T-helper 2 cell treated with Interferon-gamma antibody and Interleukin-4, amounts not matched to agents 100 ng/mL and 5 ng/mL, for 36 hours (primary cell): Measurements from ENCODE around the gene PDGFA. TPM values are rescaled to one million over a fixed set of nuclear protein-coding genes. Genes with fewer than 3 reads are reported as not detected.

ENCODE experiments used
- intact Hi-C: fragments of 100-400 bp; cut with micrococcal nuclease; formaldehyde crosslinking; loops from one replicate; pipeline ENCODE4 v1.15.1; 2023
- total RNA-seq: library from RNA; stranded (reverse); gene quantifications from 2 replicates; pipeline ENCODE4 v1.2.3, GENCODE V29; 2022

Gene PDGFA
- total RNA-seq, 1 donor from 2014 or later = 1.6 TPM

DNA sequence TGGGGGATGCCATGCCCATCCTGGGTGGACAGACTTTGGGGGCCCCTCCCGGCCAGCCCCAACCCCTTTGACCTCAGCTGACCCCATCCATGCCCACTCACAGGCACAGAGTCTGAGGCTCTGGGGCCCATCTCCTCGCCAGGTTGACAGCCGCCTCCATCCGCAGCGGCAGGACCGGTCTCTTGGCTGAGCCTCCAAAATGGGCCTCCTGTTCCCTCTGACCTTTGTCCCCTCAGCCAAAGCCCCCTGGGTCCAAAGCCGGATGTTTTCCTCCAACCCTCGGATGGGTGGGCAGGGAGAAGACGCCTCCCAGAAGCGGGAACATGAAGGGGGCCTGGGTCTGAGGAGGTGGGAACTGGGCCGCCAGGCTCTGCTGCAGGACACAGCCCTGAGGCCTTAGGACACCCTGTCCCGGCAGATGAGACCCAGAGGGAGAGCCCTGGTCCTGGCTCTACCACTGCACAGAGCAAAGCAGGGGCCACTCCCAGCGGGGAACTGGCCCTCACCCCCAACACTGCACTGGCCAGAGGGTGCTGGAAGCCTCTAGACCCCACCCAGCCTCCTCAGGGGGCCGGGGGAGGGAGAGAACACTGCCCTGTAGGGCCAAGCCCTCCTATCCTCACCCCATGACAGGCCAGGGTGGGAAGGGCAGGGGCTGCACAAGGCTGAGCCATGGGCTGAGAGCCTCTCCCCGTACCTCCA, 12.6 kb downstream of the PDGFA start:
- intact Hi-C loops = no loop called here

DNA sequence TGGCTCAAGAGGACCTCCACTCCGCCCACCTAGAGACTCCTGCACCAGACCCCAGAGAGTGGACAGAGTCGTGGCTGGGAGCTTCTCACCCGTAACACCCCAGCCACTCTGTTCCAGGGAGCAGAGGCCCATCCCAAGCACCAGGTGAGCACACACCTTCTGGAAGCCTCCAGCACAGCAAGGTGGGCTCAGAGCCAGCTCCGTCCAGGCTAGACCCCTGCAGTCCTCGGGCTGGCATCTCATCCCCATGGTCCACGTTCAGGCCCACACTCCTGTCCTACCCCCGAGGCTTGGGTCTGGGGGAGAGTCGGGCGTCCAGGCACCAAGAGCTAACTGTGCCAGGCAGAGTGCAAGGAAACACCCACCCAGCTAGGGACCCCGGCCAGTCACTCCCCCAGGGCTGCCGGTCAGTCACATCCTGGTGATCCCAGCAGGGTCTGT, 13.2 kb downstream of the PDGFA start:
- intact Hi-C loops = no loop called here

DNA sequence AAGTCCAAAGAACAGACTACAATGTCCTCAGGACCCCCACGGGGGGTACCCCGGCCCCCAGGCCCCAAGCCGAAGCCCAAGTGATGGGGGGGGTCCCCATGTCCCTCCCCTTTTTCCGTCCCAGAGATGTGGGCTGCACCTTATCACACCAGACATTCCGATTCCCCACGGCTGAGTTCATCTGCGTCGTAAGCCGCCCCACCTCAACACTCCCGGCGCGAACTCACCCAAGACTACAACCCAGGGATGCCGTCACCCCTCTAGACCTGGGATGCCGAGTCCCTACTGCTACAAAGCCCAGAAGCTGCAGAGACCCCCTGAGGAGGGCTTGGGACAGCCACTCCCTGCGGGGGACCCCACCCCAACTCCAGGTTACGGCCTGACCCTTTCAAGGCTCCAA, 14.5 kb downstream of the PDGFA start:
- intact Hi-C loops = no loop called here

DNA sequence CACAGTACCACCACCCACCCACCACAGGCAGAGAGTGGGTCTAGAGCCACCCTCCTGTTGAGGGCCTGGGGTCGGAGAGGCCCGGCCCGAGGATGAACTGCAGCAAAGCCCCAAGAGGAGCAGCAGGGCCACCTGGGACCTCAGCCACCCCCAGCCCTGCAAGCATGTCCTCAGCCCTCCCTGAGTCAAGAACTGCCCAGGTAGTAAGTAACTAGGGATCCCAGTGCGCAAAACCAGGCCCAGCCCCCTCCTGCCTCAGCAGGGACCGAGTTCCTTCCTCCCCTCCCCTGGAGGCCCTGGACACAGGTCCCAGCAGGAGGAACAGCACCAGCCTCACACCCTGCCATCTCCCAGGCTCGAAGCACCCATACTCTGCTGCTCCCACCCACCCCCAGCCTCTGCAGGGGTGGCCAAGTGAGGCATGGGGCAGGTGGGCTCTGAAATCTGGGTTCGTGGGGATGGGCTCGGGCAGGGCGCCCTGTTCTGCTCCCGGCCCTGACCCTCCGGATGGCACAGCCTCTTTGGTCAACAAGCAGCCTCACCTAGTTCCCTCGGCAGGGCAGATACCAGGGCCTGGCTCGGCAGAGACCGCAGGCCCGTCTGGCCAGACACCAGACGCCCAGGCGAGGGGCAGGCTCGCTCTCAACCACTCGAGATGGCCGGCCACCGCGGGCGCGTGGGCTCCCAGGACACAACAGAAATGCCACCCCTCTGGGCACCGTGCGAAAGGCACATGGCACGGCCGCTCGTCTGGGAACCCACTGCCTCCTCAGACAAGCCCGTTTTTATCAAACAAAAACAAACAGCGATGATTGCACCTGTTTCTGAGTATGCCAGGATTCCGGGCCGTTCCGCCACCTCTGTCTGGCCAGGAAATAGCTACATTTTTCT, 15.2 kb downstream of the PDGFA start:
- intact Hi-C loops = no loop called here

DNA sequence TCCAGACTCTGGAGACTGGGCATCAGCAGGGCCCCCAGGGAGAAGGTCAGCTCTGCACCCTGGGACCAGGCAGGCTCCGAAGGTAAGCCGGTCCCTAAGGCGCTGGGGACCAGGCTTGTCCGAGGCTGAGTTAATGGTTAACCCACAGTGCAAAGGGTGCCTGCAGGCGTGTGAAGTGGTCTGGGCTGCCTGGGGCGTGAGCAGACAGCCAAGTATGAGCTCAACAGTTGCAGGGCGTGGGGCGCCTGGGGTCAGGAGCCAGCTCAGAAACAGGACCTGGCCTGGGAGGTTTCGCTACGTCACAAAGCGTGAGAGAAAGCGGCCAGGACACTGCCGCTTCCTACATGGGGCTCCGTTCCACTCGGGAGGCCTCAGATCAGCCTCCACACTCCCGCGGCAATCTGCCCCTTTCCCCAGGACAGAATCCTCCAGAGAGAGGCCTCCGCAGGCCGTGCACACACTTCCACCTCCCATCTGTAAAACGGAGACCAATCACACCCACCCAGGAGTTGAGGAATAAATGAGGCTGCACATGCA, 16.0 kb downstream of the PDGFA start:
- intact Hi-C loops = no loop called here

DNA sequence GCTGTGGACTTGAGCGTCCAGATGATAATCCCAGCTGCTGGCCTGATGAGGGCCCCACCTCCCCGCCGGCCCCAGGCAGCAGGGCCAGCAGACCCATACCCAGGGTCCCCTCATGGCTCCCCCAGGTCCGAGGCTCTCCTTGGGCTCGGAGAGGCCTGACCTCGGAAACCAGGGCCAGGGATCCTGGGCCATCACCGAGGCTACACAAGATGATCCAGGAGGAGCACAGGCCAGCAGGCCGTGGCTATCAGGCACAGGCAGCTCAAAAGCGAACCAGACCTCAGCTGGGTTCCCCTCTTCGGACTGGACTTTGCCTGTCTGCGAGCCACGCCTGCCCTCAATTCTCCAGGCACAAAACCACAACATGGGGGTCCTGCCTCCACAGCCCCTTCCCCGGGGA, 17.4 kb downstream of the PDGFA start:
- intact Hi-C loops = no loop called here

DNA sequence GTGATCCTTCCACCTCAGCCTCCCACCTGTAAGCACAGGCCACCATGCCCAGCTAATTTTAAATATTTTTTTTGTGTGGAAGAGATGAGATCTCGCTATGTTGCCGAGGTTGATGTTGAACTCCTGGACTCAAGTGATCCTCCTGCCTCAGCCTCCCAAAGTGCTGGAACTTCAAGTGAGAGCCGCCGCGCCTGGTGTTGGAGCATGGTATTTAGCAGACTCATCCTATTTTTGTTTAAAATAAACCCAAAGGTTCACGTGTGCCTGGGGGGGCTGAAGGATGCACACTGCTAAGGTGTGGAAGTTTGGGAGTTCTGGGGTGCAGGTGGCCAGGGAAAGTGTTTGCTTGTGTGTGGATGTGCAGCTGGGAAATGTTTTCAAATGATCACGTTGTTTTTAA, 18.1 kb downstream of the PDGFA start:
- intact Hi-C loops = no loop called here

DNA sequence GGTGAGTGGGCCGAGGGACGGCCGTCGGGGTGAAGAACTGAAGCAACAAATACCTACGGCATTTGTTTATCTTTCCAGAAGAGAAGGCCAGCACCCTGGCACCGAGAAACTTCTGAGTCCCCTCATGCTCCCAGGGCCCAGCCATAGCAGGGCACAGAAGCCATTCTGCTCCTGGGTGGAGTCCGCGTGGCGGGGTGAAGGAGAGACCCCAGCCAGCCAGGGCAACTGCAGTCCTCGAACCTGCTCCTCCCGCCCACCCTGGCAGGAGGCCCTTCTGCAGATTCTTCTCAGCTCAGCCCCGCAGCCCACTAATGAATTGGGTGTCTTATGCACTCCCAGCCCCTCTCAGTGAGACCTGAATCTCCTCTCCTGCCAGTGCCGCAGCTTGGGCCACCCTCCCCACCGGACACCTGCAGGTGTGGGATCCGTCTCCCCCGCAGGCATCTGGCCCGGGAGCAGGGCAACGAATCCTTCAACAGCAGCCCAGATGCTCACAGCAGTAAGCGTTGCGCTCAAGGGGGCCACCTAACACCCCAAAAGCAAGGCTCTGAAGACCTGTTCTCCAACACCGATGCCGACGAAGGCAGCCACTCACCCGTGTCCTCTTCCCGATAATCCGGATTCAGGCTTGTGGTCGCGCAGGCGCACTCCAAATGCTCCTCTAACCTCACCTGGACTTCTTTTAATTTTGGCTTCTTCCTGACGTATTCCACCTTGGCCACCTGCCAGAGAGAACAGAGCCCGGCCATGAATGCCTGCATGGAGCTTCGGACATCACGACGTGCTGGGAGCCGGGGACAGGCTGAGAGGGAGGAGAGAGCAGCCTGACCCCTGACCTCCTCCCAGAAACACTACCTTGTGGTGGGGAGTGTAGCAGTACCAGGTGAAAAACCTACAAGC, 18.9 kb downstream of the PDGFA start:
- intact Hi-C loops = no loop called here

DNA sequence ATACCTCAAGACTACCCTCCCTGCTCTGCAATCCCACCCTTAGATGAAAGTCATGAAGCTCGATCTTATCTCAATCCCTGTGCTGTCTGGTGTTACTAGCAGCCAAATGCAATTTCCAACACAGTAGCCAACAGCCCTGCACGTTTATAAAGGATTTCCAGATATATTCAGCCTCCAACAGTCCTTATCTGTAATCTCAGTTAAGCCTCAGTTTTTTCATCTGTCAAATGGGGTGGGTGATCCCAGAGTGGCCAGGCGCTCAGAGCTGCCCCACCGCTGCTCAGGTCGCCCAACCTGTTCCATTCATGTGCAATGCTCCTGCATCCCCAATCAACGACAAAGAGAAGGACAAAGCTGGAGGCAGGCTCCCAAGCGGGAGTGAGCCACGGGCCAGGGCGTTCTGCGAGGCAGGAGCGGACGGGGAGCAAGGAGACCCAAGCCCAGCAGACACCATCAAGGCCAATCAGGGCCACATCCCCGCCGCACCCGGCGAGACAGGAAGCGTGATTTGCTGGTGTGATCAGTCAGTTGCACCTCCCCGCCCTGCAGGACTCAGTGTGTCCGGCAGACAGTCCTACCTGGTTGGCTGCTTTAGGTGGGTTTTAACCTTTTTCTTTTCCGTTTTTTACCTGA, 19.7 kb downstream of the PDGFA start:
- intact Hi-C loops = no loop called here

DNA sequence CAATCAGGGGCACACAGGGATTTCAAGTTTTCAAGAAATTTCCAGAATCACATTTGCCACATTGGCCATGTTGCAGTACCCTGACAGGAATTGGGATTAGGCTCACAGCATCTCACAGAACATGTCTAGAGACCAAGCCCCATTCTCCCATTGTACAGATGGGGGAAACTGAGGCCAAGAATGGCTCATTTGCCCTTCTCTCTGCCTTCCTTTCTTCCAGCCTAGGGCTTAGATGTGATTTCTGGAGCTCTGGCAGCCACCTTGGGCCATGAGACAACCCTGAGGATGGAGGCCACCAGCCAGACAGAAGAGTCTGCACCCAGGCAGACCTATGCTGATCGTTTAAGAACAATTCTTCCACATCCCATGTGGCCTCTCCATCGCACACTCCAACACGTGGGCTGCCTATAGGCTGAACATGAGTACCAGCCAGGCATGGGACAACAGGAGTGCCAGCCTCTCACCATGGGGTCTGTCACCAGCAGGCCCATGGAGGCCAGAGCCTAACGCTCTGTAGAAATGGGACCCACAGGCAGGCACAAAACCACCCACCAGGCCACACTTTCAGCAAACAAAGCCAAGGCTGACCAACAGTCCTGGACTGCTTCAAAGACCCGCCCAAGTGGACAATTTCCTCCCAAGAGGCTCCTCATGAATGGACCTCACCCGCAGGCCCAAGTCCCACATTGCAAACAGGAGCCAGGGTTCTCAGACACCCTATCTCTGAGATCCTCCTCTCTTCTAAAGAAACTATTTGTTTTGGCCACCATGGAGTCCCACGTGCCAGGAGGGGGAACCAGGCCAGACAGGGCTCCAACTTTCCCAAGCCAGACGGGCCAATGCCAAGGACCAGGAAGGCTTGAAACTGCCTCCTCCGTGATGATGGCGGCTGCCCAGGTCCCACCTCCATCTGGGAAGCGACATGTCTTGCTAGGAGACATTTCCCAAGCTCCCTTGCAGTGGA, 20.7 kb downstream of the PDGFA start:
- intact Hi-C loops = no loop called here

DNA sequence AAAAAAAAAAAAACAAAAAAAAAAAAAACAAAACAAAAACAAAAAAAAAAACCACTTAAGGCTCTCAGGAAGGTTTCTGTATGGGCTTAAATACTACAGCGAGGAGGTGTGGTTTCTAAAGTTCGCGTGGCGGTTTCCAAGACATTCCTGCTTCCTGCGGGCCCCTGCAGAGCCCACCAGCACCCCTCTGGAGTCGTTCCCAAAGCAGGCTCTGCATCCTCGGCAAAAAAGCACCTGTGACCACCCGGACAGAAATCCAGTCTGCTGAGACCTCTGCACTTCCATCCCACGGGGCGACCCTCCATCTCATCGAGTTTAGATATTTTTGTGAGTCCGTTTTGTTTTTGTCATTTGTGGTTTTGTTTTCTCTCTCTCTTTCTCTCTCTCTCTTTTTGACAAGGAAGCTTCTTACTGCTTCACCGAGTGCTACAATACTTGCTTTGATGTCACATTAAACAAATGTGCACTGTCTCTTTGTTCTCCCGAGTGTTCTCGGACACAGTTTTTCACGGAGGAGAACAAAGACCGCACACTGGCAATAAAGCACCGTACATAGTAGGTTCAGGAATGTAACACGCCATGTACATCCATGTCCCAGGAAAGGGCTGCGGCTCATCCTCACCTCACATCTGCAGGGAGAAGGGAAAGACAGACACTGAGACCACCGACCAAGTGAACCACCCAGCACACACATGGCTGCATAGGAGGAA, 21.5 kb downstream of the PDGFA start:
- intact Hi-C loops = no loop called here

DNA sequence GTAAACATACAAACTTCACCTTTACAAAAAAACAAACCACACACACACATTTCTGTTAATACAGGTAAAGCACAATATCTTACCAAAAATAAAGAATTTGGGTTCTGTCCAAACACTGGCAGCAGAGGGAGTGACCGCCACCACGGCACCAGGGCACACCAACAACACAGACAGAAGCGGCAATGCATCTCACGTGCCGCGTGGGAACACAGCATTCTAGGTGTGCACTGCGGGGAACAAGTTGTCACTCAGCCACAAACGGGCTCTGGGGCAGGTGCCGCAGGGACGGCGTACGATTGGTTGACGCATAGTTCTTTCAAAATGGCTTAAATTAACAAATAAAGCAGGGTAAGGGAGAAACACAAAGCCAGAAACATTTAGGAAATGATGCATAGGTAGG, 22.3 kb downstream of the PDGFA start:
- intact Hi-C loops = no loop called here

DNA sequence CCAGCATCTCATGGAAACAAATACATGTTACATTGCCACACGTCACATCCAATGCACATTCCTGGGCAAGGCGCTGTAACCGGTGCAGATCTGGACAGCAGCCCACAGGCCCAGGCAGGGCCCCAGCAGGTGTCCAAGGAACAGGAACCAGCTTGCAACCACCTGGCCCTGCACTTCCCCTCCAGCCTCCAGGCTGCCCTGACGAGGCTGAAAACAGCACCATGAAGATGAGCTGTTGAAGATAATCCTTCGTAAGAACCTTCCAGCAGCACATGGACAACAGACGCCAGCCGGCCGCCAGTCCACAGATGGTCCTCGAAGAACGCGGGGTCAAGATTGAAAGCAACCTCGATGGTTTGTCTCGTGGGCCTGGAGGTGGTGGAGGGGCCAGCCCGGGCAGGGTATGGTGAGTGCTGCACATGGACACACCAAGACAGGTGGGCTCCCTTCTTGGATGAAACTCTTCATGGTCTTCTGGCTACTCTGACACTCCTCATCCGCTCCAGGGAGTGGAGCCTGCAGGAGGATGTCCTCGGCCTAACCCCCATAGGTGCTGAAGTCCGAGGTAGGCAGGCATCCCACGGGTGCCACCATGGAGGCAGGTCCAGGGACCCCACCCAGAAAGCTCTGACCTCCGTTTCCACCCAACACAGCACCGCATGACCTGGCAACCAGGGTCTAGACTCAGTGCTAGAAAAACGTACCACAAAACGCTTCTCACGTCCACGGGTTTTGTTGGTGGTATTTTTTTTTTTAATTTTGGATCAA, 22.9 kb downstream of the PDGFA start:
- intact Hi-C loops = no loop called here

DNA sequence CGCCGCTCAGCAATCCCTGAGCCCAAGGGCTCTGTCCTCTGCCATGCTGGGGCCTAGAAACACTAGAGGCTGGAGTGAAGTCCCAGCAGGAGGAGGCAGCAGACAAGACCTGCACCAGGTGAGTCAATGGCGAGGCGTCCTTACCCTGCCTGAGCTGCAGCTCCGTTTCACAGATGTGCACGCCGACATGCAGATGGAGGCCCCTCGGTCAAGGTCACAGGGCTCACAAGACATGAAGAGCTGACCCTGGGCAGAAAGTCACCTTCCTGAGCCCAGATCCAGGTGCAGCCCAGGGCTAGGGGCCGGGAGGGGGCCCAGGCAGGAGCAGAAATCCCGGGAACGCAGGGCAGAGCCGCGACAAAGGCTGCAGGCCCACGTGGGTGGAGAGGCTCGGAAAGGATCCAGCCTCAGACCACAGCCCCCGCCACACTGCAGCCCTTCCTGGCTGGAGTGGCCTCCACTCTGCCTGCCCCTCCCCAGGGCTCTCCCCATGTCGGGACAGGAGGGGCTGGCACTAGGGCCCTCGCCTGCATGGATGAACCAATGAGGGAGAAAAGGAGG, 23.8 kb downstream of the PDGFA start:
- intact Hi-C loops = no loop called here

DNA sequence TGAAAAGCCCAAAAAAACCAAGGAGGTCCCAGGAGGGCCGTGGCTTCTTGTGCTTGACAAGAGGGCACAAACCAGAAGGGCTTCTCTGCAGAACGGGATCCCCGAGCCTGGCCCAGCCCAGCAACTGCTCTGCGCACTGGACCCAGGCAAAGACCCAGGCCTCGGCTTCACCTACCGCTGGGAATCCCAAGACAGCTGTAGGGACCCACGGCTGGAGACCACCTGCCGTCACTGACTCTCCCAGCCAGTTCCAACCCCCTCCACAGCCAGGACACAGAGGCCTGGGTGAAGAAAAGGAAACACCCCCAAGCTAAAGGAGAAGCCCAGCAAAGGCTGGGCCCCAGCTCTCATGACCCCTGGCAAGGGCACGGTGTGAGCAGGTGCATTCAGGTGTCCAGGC, 24.3 kb downstream of the PDGFA start:
- intact Hi-C loops = no loop called here

DNA sequence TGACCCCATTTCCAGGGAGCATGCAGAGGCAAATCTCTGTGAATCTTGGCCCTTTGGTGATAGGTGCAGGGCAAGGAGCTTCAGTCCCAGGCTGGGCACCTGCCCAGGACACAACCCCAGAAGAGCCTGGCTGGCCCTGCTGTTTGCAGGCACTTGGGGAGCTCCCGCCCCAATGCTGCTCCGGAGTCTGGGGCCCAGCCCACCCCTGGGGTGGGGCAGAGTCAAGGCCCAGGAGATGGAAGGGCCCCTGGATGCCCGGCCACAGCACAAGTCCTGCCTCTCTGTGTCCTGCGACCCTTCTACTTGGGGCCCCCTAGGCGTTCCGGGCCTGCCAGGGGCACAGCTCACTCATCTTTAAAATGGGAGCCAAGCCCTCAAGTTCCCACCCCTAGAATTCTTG, 24.7 kb downstream of the PDGFA start:
- intact Hi-C loops = no loop called here

DNA sequence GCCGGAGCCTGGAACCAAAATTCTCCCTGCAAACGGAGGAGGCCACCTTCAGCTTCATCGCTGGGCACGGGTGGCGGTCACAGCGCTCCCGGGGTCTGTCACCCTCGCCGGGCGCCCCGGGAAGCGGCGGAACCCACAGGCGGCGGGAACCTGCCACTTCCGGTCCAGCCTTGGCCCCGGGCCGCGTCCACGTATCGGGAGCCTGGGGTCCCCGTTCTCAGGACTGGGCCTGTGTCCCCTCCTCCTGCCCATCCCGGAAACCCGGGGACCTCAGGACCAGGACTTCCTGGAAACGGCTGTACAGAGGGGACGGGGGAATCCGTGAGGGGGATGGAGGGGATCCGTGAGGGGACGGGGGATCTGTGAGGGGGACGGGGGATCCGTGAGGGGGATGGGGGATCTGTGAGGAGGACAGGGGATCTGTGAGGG, 25.4 kb downstream of the PDGFA start:
- intact Hi-C loops = no loop called here

DNA sequence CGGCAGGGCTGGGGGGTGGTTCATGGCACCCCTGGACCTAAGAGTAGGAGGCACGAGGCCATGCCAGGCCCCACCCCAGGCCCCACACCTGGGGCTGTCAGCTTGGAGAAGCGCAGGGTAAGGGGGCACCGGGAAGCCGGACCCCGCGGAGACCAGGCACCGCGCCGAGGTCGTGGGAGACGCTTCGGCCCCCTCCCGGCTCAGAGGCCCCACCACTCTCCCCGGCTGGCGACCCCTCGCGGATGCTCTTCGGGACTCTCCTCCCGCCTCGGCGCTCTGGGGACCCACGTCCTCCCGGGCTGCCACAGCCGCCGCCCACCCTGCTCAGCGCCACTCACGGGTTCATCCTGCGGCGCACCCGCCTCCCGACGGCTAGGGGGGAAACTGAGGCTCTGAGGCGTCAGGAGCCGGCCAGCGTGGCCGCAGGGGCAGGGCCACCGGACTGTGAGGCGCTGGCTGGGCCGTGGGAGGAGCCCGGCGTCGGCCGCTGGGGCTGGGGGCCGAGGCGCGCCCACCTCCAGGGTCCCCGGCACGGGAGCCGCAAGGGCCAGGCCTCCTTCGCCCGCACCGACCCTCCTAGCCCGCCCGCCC, 25.9 kb downstream of the PDGFA start:
- intact Hi-C loops = no loop called here
